ENCODE data around the gene STARD5.
A peak's percentile ranks its signal among the peaks of the same experiment; 100 is the strongest.

The STARD5 gene

GRCh38 chr15:81270781-81271491 is 53.0 kb downstream of the STARD5 start:
- DNase-seq = no peak

GRCh38 chr15:81270188-81270587 is 53.8 kb downstream of the STARD5 start:
- no peak for DNase-seq

DNA sequence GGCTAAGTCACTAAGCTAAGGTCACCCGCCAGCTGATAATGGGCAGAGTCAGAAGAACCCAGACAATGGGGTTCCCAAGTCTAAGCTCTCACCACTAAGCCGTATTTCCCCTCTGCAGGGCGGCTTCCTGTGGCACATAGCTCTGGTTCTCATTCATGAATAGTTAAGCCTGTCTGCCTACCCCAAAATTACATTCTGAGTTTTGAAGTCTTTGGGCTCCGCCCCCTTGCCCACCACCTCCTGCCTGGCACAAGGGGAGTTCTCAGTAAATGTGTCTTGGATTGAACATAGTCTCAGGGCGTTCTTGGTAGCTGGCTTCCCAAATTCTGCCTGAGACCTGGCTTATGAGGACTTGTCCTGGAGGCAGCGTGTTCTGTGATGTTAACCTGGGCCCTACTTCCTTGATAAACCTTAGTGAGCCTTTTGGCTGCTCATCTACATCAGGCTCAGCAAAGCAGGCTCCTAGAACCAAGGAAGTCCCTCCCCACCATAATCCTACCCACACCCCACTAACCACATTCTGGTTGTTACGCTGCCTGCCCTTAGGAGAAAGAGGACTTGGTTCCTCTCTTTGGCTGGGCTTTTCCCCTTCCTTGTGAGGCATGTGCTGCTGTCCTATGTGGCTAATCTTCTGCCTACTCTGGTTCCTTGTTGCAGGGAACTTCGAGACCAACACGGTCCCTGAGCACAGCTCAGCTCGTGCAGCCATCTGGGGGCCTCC is 54.9 kb downstream of the STARD5 start:
- no peak for DNase-seq

GRCh38 chr15:81268340-81268739 is 55.6 kb downstream of the STARD5 start:
- DNase-seq = no peak

- DNase-seq = peak; percentile 86
Observed at GRCh38 chr15:81265944-81266775, 57.8 kb downstream of the STARD5 start.

- DNase-seq = no peak
Observed at GRCh38 chr15:81265256-81265943, 58.5 kb downstream of the STARD5 start.

DNA sequence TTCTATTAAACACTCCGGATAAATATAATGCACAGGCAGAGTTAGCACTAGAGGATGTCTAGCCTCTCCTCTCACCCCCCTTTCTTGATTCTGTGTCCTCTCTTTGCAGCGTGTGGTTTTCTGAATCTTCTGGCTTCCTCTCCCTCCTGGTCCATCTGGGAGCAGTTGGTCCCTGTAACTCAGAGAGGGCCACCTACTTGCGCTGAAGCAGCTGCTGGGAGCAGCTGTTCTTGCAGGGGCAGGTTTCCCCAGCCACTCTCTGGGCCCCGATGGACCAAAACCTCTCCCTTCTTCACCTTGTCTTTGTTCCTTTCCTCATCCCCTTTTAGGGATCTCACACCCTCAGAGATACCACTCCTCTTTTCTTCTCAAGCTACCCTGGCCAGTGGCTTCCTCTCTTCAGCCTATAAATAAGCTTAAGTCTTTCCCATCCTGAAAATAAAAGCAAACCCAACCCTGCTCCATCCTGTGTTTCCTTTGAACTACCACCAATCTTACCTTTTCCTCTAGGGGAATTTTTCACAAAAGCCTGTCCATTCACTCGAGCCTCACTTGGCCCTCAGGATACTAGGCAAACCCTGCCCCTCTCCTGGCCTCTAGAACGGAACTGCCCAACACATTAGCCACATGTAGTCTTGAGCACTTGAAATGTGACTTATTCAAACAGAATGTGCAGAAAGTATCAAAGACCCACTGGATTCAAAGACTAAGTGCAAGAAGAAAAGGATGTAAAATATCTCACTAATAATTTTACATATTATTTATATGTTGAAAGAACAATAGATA is 59.7 kb downstream of the STARD5 start:
- DNase-seq = no peak

DNA sequence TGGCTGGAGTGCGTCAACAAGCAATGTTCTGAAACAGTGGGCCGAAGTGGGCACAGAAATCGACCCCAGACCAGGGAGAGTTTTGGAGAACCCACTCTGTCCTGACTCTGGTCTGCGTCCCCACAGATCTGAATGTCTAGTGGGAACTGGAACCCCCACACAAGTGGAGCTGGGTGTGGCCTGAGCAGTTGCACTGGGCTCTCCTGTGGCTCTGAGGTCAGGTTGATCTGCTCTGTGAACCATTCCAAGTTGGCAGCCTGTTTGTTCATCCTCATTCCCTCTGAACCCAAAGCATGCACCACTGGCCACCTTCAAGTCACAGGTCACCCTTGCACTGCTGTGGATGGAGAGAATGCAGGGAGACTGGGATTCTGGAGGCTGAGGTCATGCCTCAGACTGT is 60.5 kb downstream of the STARD5 start:
- no peak for DNase-seq

DNA sequence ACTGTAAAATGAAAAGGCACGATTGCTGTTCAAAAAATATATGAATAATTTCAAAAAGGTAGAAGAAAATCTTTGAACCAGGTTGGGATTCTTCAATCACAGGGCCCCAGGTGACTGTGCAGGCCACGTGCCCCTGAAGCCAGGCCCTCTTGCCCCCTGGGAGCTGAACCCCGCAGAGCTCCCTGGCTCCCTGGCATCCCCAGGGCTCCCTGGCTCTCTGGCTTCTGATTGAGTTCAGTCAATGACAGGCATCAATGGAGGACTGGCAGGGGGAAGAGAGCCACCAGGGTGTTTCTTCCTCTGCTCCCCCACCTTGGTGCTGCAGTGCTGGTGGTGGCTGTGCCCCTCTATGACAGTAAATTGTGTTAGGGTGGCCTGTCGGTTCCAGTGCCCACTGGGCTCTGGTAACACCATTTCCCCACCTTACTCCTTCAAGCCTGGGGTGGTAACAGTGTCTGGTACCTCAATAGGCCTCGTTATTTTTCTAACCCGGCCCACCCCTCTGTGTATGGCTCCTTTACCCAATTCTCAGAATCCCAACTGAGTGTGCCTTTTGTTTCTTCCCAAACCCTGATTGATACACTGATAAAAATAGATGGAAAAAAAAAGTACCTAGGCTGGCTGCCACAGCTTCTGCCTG is 62.6 kb downstream of the STARD5 start:
- DNase-seq = no peak

- no peak for DNase-seq
Observed at GRCh38 chr15:81259760-81260298, 64.1 kb downstream of the STARD5 start.
